Tibial nerve (tissue), 3 donors: Measurements from ENCODE around the gene CDC42EP2.

Experiments
- POLR2A ChIP-seq, 2 donors: fragments of 450-650 bp; IDR thresholded peaks; one replicate each; pipeline ENCODE4 v1.6.1; 2017; ENCODE audit warnings: antibody characterized with exemption in 2 of 2, mild to moderate bottlenecking in 2 of 2, moderate library complexity in 2 of 2
- TF ChIP-seq, protein P1 (sequence below), 5 experiments: fragments of 200-600 bp in 3 of 5; fragments of 450-650 bp in 2 of 5; sonication (generic) in 3 of 5; IDR thresholded peaks; one replicate each; pipeline ENCODE4 v1.5.1; 2016 to 2019; ENCODE audit warnings: antibody characterized with exemption in 5 of 5, mild to moderate bottlenecking in 3 of 5, moderate library complexity in 2 of 5

GRCh38 chr11:65291613-65292012 is 23.1 kb upstream of the CDC42EP2 start:
- TF ChIP-seq, protein P1, sequence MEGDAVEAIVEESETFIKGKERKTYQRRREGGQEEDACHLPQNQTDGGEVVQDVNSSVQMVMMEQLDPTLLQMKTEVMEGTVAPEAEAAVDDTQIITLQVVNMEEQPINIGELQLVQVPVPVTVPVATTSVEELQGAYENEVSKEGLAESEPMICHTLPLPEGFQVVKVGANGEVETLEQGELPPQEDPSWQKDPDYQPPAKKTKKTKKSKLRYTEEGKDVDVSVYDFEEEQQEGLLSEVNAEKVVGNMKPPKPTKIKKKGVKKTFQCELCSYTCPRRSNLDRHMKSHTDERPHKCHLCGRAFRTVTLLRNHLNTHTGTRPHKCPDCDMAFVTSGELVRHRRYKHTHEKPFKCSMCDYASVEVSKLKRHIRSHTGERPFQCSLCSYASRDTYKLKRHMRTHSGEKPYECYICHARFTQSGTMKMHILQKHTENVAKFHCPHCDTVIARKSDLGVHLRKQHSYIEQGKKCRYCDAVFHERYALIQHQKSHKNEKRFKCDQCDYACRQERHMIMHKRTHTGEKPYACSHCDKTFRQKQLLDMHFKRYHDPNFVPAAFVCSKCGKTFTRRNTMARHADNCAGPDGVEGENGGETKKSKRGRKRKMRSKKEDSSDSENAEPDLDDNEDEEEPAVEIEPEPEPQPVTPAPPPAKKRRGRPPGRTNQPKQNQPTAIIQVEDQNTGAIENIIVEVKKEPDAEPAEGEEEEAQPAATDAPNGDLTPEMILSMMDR (IDR thresholded peaks at IDR 0.05): no peak
- TF ChIP-seq POLR2A (IDR thresholded peaks at IDR 0.05): no peak
